Central memory CD8-positive, alpha-beta T cell (primary cell): ENCODE data around the gene IFIT2.
"Not testable (repeated sequence)": the region's sequence is repeated elsewhere in the genome, so short reads cannot be mapped to it uniquely, and the experiment has no call there.

ENCODE experiments used
- ATAC-seq: fragments of 150-1000 bp; cut with Tn5 transposase; replicated peaks from 2 replicates; pipeline ENCODE4 v1.10.0; 2022; ENCODE audit warnings: mild to moderate bottlenecking, moderate FRiP score, moderate number of reproducible peaks; ENCODE audit not compliant: poor library complexity, severe bottlenecking; ENCODE audit errors: extremely low read depth
- DNase-seq, 2 donors: peaks; one replicate each; pipeline ENCODE4 v3.0.0; 2021; ENCODE audit warnings: low spot score in 2 of 2
- H3K27ac Mint-ChIP-seq: one replicate; pipeline ENCODE4 v1.8.0; 2022; ENCODE audit warnings: low read depth, mild to moderate bottlenecking, moderate library complexity, mixed read lengths
- H3K27me3 Mint-ChIP-seq: one replicate; pipeline ENCODE4 v1.8.0; 2022; ENCODE audit warnings: mixed read lengths
- H3K36me3 Mint-ChIP-seq: one replicate; pipeline ENCODE4 v1.8.0; 2022; ENCODE audit warnings: mild to moderate bottlenecking, moderate library complexity, mixed read lengths; ENCODE audit not compliant: insufficient read depth
- H3K4me1 Mint-ChIP-seq: one replicate; pipeline ENCODE4 v1.8.0; 2022; ENCODE audit warnings: mixed read lengths
- H3K4me3 Mint-ChIP-seq: one replicate; pipeline ENCODE4 v1.8.0; 2022; ENCODE audit warnings: mild to moderate bottlenecking, moderate library complexity, mixed read lengths
- H3K9me3 Mint-ChIP-seq: one replicate; pipeline ENCODE4 v1.8.0; 2022; ENCODE audit warnings: mixed read lengths

IFIT2 gene

DNA sequence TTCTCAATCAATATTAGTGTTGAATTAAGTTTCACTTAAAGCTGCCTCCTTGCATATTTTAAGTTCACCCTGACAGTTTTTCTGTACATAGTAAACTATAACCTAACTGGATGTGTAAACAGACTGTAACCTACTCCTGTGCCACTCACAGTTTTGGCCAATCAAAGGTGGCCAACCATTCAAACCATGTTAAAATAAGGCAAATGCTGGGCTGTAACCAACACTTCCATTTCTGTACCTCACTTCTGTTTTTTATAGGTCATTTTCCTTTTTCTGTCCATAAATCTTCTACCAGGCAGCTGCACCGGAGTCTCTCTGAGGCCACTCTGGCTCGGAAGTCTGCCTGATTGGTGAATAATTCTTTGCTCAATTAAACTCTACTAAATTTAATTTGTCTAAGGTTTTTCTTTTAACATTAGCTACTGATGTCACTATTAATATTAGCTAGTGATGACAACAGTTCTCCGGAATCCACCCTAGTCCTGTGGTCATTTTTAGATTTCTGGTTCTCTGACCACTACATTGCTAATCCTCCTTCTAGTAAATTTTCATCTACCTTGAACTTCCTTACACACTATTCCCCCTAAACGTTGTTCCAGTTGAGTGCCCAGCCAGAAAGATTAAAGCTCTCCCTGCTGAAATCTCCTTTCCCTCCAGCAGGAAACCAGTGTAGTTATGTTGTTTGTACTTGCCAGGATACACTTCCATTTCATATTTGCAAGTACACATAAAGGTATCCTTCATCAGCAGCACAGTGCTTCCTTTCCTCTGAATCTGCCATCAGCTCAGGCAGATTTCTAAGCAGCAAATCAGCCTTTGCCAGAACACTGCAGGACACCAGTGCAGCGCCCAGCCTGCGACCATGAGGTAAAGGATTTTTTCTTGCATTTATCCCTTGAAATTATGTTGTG lies 18.6 kb upstream of the IFIT2 start:
- no peak for ATAC-seq
- no peak overlapping the region for H3K4me3 Mint-ChIP-seq
- no peak overlapping the region for H3K27ac Mint-ChIP-seq
- no peaks in the 10 kb centered on the region for H3K36me3 Mint-ChIP-seq
- H3K4me1 Mint-ChIP-seq: no peaks in the 10 kb centered on the region
- peaks cover 10% of the 10 kb centered on the region for H3K27me3 Mint-ChIP-seq
- H3K9me3 Mint-ChIP-seq: no peaks in the 10 kb centered on the region
- no peak for DNase-seq

DNA sequence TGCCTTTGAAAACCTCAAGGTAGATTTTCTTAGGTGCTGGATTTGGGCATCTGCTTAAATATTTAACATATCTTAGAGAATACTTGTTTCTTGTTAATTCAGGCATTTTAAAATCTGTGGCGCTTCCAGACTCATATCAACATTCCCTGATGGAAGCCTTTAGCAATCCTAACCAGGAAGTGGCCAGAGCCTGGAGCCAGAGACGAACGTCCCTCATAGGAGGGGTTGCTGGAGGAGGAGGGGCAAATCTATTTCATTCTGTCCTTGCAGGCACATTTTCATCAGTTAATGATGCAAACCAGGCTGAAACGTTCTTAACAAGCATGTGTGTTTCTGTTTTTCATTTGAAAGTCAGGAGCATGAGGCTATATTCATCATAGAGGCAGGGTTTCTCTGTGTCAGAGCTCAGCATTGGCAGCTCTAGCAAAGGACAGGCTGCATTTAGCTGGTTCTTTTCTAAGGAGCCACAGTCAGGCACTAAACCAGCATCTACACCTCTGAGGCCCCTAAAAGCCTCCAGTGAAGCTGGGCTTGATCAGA lies 17.8 kb upstream of the IFIT2 start:
- Mint-ChIP-seq H3K9me3 (no peaks in the 10 kb centered on the region), H3K4me1 (no peaks in the 10 kb centered on the region), H3K36me3 (no peaks in the 10 kb centered on the region), H3K27me3 (peaks cover 10% of the 10 kb centered on the region), H3K4me3 (no peak overlapping the region), H3K27ac (no peak overlapping the region)
- no peak for ATAC-seq
- no peak for DNase-seq

DNA sequence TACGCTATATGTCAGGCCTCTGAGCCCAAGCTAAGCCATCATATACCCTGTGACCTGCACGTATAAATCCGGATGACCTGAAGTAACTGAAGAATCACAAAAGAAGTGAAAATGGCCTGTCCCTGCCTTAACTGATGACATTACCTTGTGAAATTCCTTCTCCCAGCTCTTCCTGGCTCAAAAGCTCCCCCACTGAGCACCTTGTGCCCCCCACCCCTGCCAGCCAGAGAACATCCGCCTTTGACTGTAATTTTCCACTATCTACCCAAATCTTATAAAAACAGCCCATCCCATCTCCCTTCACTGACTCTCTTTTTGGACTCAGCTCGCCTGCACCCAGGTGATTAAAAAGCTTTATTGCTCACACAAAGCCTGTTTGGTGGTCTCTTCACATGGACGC lies 17.1 kb upstream of the IFIT2 start:
- not testable (repeated sequence) for ATAC-seq, H3K36me3 Mint-ChIP-seq, H3K4me3 Mint-ChIP-seq, H3K4me1 Mint-ChIP-seq, DNase-seq, H3K9me3 Mint-ChIP-seq
- H3K27me3 Mint-ChIP-seq: peaks cover 10% of the 10 kb centered on the region
- H3K27ac Mint-ChIP-seq: peak overlapping the region; percentile 11

DNA sequence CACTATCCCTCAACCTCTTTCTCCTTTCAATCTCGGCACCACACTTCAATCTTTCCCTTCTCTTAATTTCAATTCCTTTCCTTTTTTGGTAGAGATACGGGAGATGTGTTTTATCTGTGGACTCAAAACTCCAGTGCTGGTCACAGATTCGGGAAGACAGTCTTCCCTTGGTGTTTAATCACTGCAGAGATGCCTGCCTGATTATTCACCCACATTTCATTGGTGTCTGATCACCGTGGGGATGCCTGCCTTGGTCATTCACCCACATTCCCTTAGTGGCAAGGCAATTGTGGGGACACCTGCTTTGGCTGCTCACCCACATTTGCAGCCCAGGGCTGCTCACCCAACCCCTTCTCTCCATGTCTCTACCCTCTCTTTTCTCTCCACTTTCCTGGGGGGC lies 16.5 kb upstream of the IFIT2 start:
- not testable (repeated sequence) for DNase-seq, H3K9me3 Mint-ChIP-seq, H3K36me3 Mint-ChIP-seq, H3K4me3 Mint-ChIP-seq, H3K4me1 Mint-ChIP-seq, ATAC-seq
- H3K27ac Mint-ChIP-seq: peak overlapping the region; percentile 11
- peaks cover 10% of the 10 kb centered on the region for H3K27me3 Mint-ChIP-seq

DNA sequence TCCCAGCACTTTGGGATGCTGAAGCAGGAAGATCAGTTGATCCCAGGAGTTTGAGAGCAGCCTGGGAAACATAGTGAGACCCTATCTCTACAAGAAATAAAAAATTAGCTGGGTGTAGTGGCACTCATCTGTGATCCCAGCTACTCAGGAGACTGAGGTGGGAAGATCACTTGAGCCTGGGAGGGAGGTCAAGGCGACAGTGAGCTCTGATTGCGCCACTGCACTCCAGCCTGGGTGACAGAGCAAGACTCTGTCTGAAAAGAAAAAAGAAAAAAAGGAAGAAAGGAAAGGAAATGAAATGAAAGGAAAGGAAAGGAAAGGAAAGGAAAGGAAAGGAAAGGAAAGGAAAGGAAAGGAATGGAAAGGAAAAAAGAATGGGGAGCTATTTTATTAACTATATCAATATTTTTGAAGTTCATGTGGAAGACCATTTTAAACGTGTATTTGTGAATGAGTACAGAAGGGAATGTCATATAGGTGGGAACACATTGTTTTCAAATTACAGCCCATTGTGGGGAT lies 7.1 kb upstream of the IFIT2 start:
- H3K9me3 Mint-ChIP-seq: no peaks in the 10 kb centered on the region
- H3K4me1 Mint-ChIP-seq: no peaks in the 10 kb centered on the region
- H3K4me3 Mint-ChIP-seq: no peak overlapping the region
- ATAC-seq (no peak), DNase-seq (no peak)
- no peaks in the 10 kb centered on the region for H3K27me3 Mint-ChIP-seq
- peaks cover 4% of the 10 kb centered on the region for H3K36me3 Mint-ChIP-seq
- no peak overlapping the region for H3K27ac Mint-ChIP-seq

DNA sequence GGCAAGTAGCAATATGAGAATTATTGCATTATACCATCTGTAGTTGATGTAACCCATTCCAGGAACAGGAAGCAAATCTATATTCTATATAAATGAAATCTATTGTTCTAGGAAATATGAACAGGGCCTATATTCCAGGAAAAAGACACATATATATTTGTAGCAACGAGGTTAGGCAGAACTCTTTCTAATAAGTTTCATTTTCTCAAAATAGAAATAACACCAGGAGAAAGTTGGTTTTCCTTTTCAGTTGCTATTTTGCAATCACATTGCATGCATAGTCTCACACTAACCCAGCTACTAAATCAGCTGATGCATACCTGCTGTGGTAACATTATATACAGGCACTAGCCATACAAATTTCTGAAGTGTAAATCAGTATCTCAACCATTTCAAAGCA lies 6.2 kb upstream of the IFIT2 start:
- Mint-ChIP-seq H3K4me3 (no peak overlapping the region), H3K4me1 (no peaks in the 10 kb centered on the region), H3K9me3 (no peaks in the 10 kb centered on the region), H3K36me3 (peaks cover 4% of the 10 kb centered on the region), H3K27me3 (no peaks in the 10 kb centered on the region), H3K27ac (no peak overlapping the region)
- ATAC-seq (no peak), DNase-seq (no peak)

DNA sequence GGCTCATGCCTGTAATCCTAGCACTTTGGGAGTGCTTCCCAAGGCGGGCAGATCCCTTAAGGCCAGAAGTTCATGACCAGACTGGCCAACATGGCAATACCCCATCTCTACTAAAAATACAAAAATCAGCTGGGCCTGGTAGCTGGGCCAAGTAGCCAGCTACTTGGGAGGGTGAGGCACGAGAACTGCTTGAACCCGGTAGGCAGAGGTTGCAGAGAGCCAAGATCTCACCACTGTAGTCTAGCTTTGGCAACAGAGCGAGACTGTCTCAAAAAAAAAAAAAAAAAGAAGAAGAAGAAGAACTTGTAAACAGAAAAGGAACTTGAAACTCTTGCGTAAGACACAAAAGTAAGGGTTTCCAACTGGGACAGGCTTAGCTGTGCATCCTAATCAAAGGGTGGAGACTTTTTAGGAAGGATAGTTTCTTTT lies 5.6 kb upstream of the IFIT2 start:
- Mint-ChIP-seq H3K27me3 (no peaks in the 10 kb centered on the region), H3K4me3 (no peak overlapping the region), H3K36me3 (peaks cover 4% of the 10 kb centered on the region), H3K27ac (no peak overlapping the region), H3K9me3 (no peaks in the 10 kb centered on the region), H3K4me1 (peaks cover 6% of the 10 kb centered on the region)
- DNase-seq (no peak), ATAC-seq (no peak)

DNA sequence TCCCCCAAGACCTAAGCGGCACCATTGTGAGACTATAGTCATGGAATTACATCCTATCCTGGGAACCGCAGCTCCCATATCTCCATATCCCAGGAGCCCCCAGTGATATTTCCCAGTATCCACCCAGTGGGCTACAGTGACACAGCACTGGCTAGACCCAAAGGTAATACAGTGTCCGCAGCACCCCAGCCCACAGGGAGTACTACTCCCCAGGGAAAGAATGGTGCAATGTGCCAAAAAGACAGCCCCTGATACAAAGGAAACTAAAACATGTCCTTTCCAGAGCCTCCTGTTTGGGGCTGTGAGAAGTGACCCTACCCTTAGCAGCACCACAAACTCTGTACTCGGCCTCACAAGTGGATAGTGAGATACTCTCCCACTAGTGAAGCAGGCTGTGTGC lies 4.5 kb upstream of the IFIT2 start:
- Mint-ChIP-seq H3K27ac (no peak overlapping the region), H3K4me3 (no peak overlapping the region), H3K27me3 (no peaks in the 10 kb centered on the region), H3K4me1 (peaks cover 12% of the 10 kb centered on the region), H3K9me3 (no peaks in the 10 kb centered on the region), H3K36me3 (peaks cover 13% of the 10 kb centered on the region)
- no peak for ATAC-seq
- no peak for DNase-seq

DNA sequence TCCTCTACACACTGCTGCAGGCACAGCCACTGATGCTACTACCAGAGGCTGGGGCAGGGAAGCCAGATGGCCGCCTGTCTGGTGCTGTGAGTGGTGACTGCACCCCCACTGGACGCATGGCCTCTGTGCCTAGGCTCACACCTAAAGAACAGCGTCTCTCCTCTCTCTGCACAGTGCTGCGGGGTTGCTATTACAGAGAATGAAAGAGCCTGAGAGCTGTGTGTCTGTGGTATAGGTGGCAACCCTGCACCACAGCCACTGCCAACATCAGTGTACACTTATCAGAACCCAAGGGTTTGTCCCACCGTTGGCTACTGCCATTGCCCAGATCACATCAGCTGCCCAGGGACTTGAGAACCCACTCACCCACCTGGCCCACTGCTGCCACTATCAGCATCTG lies 4.1 kb upstream of the IFIT2 start:
- no peaks in the 10 kb centered on the region for H3K27me3 Mint-ChIP-seq
- no peaks in the 10 kb centered on the region for H3K9me3 Mint-ChIP-seq
- ATAC-seq (no peak), DNase-seq (no peak)
- H3K36me3 Mint-ChIP-seq: peaks cover 15% of the 10 kb centered on the region
- H3K27ac Mint-ChIP-seq: no peak overlapping the region
- peaks cover 16% of the 10 kb centered on the region for H3K4me1 Mint-ChIP-seq
- H3K4me3 Mint-ChIP-seq: no peak overlapping the region

DNA sequence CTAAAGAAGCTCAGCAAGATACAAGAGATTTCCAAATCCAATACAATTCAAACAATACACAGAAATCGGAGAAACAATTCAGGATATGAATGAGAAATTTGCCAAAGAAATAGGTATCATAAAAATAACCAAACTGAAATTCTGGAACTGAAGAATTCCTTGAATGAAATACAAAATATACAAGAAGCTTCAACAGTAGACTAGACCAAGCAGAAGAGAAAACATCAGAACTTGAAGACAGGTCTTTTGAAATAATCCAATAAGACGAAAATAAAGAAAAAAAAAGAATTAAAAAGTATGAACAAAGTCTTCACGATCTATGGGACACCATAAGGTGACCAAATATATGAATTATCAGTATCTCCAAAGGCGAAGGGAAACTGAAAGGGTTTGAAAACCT lies 2.8 kb upstream of the IFIT2 start:
- Mint-ChIP-seq H3K4me1 (peaks cover 29% of the 10 kb centered on the region), H3K36me3 (peaks cover 15% of the 10 kb centered on the region), H3K27me3 (no peaks in the 10 kb centered on the region), H3K4me3 (no peak overlapping the region), H3K9me3 (no peaks in the 10 kb centered on the region), H3K27ac (no peak overlapping the region)
- no peak for ATAC-seq
- no peak for DNase-seq

DNA sequence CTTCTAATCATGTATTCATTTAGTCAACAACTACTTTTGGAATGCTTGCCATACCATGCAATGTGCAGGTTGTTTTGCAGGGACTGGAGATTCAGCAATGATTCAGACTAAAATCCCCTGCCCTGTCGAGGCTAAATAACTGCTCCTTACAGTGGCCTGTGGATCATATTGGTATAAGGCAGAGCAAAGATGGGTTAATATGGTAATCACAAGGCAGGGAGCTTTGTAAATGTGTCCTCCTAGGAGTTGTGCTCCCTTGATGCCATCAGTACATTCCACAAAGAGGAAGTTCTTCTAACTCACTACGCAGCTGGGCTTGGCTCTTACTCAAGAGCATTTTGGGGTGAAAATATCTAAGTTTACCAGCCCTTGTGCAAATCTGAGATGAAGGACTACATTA lies 614 bp upstream of the IFIT2 start:
- Mint-ChIP-seq H3K4me1 (peaks cover 41% of the 10 kb centered on the region), H3K36me3 (peaks cover 22% of the 10 kb centered on the region), H3K9me3 (no peaks in the 10 kb centered on the region), H3K27ac (peak overlapping the region; percentile 97), H3K27me3 (no peaks in the 10 kb centered on the region), H3K4me3 (peak overlapping the region; percentile 91)
- DNase-seq (no peak), ATAC-seq (peak; percentile 42)

DNA sequence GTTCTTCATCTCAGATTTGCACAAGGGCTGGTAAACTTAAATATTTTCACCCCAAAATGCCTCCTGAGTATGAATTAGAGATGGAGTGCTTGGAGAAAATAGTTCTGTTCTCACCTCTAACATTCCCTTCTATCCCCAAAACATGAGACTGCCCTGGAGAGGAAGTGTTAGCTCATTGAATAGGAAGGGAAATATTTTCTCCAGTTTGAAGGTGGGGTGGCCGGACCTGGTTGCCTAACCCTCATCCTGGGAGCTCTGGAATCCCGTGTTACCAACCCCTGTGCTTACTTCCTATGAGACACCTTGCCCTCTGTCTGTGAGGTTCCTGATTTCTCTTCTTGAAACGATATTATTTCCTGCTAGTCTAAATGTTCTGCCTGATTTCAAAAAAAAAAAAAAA lies 779 bp downstream of the IFIT2 start:
- Mint-ChIP-seq H3K36me3 (peaks cover 33% of the 10 kb centered on the region), H3K4me1 (peaks cover 41% of the 10 kb centered on the region), H3K27me3 (no peaks in the 10 kb centered on the region), H3K9me3 (no peaks in the 10 kb centered on the region), H3K4me3 (peak overlapping the region; percentile 91), H3K27ac (peak overlapping the region; percentile 97)
- no peak for DNase-seq
- ATAC-seq: no peak

DNA sequence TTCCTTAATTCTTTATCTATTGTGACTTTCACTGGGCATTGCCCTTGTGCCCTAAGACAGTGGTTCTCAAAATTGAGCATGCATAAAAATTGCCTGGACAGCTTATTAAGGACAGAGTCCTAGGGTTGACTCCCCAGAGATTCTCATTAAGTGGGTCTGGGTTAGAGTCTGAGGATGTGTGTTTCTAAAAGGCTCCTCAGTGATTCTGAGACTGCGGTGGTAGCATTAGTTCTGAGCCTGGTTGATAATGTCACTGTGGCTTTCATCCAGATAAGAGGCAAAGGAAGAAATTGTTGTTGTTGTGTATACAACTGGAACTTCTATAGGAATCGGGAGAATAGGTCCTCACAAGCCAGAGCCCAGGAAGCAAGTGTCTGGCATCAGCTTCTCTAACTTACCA lies 1.3 kb downstream of the IFIT2 start:
- Mint-ChIP-seq H3K27me3 (no peaks in the 10 kb centered on the region), H3K27ac (peak overlapping the region; percentile 97), H3K4me1 (peaks cover 41% of the 10 kb centered on the region), H3K9me3 (no peaks in the 10 kb centered on the region), H3K36me3 (peaks cover 38% of the 10 kb centered on the region), H3K4me3 (peak overlapping the region; percentile 91)
- ATAC-seq: no peak
- no peak for DNase-seq
